H1 (cell line): ENCODE data around the gene DUOX1. TPM values are rescaled to one million over a fixed set of nuclear protein-coding genes. Genes with fewer than 3 reads are reported as not detected.

ENCODE experiments used
- CTCF ChIA-PET: fragments of 300-600 bp; sonication (Branson Sonifier 250); formaldehyde crosslinking; loops from one replicate; lab custom pipeline; 2021; ENCODE audit not compliant: partially characterized antibody; lab: Charles Lee
- POLR2A ChIA-PET: fragments of 300-600 bp; sonication (Branson Sonifier 250); formaldehyde crosslinking; loops from one replicate; lab custom pipeline; 2021; ENCODE audit warnings: inconsistent platforms; ENCODE audit not compliant: partially characterized antibody; lab: Charles Lee
- DNase-seq, 2 experiments: peaks; one replicate each; pipeline versions ENCODE4 v3.0.0 to v3.0.0-alpha.2; 2010 to 2022; ENCODE audit warnings: low spot score in 2 of 2, low read depth in 1 of 2, mixed read lengths in 1 of 2
- FAIRE-seq: peaks from 2 replicates; lab custom pipeline; 2011; peaks lifted over from hg19 to GRCh38; lab: Jason Lieb, UNC
- H2AFZ ChIP-seq: 2 replicates; pipeline ENCODE4 v1.8.1; 2012; ENCODE audit warnings: low read length, inconsistent platforms
- H2AK5ac ChIP-seq: 2 replicates; pipeline ENCODE4 v1.6.1; 2013; ENCODE audit warnings: low read depth, low read length
- H2BK120ac ChIP-seq: replicated peaks from 2 replicates; pipeline ENCODE3; 2013; ENCODE audit warnings: low read depth, low read length, inconsistent platforms
- H2BK12ac ChIP-seq: 2 replicates; pipeline ENCODE4 v1.6.1; 2013; ENCODE audit warnings: low read depth, low read length
- H2BK15ac ChIP-seq: 2 replicates; pipeline ENCODE4 v1.6.1; 2013; ENCODE audit warnings: low read length
- H2BK20ac ChIP-seq: 2 replicates; pipeline ENCODE4 v1.6.1; 2013; ENCODE audit warnings: low read length
- H2BK5ac ChIP-seq: 2 replicates; pipeline ENCODE4 v1.6.1; 2013; ENCODE audit warnings: low read depth, low read length
- H3K14ac ChIP-seq: 2 replicates; pipeline ENCODE4 v1.6.1; 2013; ENCODE audit warnings: inconsistent platforms; ENCODE audit not compliant: insufficient read length
- H3K18ac ChIP-seq: 2 replicates; pipeline ENCODE4 v1.6.1; 2013; ENCODE audit warnings: low read length; ENCODE audit errors: extremely low read depth
- H3K23ac ChIP-seq: 2 replicates; pipeline ENCODE4 v1.6.1; 2013; ENCODE audit warnings: inconsistent platforms; ENCODE audit not compliant: insufficient read length
- H3K23me2 ChIP-seq: 2 replicates; pipeline ENCODE4 v1.6.1; 2013; ENCODE audit warnings: low read depth, low read length
- H3K27ac ChIP-seq: 2 replicates; pipeline ENCODE4 v1.6.1; 2011; ENCODE audit warnings: low read depth, low read length, inconsistent platforms
- H3K27me3 ChIP-seq, 4 experiments: replicated peaks in 1 of 4; 1 replicate in 1 of 4; 2 replicates in 3 of 4; pipeline versions ENCODE4 v1.6.1 to v1.8.1; 2011 to 2013; ENCODE audit warnings: low read length in 3 of 4, mild to moderate bottlenecking in 3 of 4, inconsistent platforms in 2 of 4, mixed read lengths in 2 of 4, moderate library complexity in 1 of 4; ENCODE audit not compliant: control insufficient read depth in 3 of 4, insufficient read depth in 3 of 4; ENCODE audit errors: extremely low read depth in 1 of 4
- H3K36me3 ChIP-seq, 4 experiments: 2 replicates each; pipeline versions ENCODE4 v1.6.1 to v1.8.1; 2011 to 2013; ENCODE audit warnings: mild to moderate bottlenecking in 4 of 4, low read length in 3 of 4, moderate library complexity in 2 of 4, control low read depth in 1 of 4, inconsistent platforms in 1 of 4; ENCODE audit not compliant: insufficient read depth in 4 of 4, control insufficient read depth in 2 of 4
- H3K4ac ChIP-seq: replicated peaks from 2 replicates; pipeline ENCODE3; 2013; ENCODE audit warnings: low read length, low read depth, mixed read lengths, inconsistent platforms; ENCODE audit not compliant: insufficient read length
- H3K4me1 ChIP-seq, 4 experiments: replicated peaks in 1 of 4; 1 replicate in 1 of 4; 2 replicates in 3 of 4; pipeline versions ENCODE4 v1.6.1 to v1.8.1; 2011 to 2013; ENCODE audit warnings: low read length in 3 of 4, inconsistent platforms in 2 of 4, mixed read lengths in 1 of 4; ENCODE audit not compliant: insufficient read depth in 4 of 4, control insufficient read depth in 3 of 4
- H3K4me2 ChIP-seq, 2 experiments: 2 replicates each; pipeline versions ENCODE4 v1.6.1 to v1.8.1; 2011 to 2013; ENCODE audit warnings: low read depth in 2 of 2, low read length in 2 of 2, control low read depth in 1 of 2, inconsistent platforms in 1 of 2, mild to moderate bottlenecking in 1 of 2; ENCODE audit not compliant: insufficient read depth in 1 of 2
- H3K4me3 ChIP-seq, 4 experiments: fragments of 200-600, 300-600 bp in 1 of 4; sonication (generic), shearing (Covaris generic), sonication (Bioruptor Twin) in 1 of 4; 2 replicates each; pipeline versions ENCODE4 v1.5.1 to v1.8.1; 2011 to 2016; ENCODE audit warnings: low read length in 4 of 4, low read depth in 3 of 4, control low read depth in 2 of 4, inconsistent platforms in 2 of 4, mild to moderate bottlenecking in 2 of 4, mixed read lengths in 1 of 4, moderate library complexity in 1 of 4; ENCODE audit not compliant: insufficient read depth in 2 of 4; ENCODE audit errors: extremely low read depth in 1 of 4
- H3K56ac ChIP-seq: replicated peaks from 2 replicates; pipeline ENCODE3; 2013; ENCODE audit warnings: low read depth, mild to moderate bottlenecking, mixed read lengths, low read length, inconsistent platforms; ENCODE audit not compliant: insufficient read length
- H3K79me1 ChIP-seq: 2 replicates; pipeline ENCODE4 v1.6.1; 2013; ENCODE audit warnings: low read depth, low read length, control low read depth
- H3K79me2 ChIP-seq, 2 experiments: 2 replicates each; pipeline versions ENCODE4 v1.6.1 to v1.8.1; 2012 to 2013; ENCODE audit warnings: low read length in 2 of 2, mild to moderate bottlenecking in 2 of 2, inconsistent platforms in 1 of 2; ENCODE audit not compliant: insufficient read depth in 2 of 2, control insufficient read depth in 1 of 2
- H3K9ac ChIP-seq, 4 experiments: replicated peaks in 1 of 4; 1 replicate in 1 of 4; 2 replicates in 3 of 4; pipeline versions ENCODE4 v1.6.1 to v1.8.1; 2011 to 2013; ENCODE audit warnings: low read depth in 3 of 4, low read length in 3 of 4, control low read depth in 2 of 4, mild to moderate bottlenecking in 2 of 4, moderate library complexity in 2 of 4, inconsistent platforms in 1 of 4; ENCODE audit errors: extremely low read depth in 1 of 4
- H3K9me3 ChIP-seq, 2 experiments: 2 replicates each; pipeline versions ENCODE4 v1.6.1 to v1.8.1; 2012 to 2013; ENCODE audit warnings: mild to moderate bottlenecking in 2 of 2, moderate library complexity in 2 of 2, control low read depth in 1 of 2, inconsistent platforms in 1 of 2, low read depth in 1 of 2, low read length in 1 of 2, mixed read lengths in 1 of 2; ENCODE audit not compliant: insufficient read depth in 2 of 2
- H4K20me1 ChIP-seq, 2 experiments: replicated peaks in 1 of 2; 2 replicates each; pipeline versions ENCODE3 to v1.8.1; 2011 to 2013; ENCODE audit warnings: inconsistent platforms in 2 of 2, low read length in 2 of 2, mild to moderate bottlenecking in 1 of 2; ENCODE audit not compliant: insufficient read depth in 2 of 2, control insufficient read depth in 1 of 2
- H4K5ac ChIP-seq: 2 replicates; pipeline ENCODE4 v1.6.1; 2013; ENCODE audit warnings: low read length, low read depth, mixed read lengths, inconsistent platforms; ENCODE audit not compliant: insufficient read length
- H4K8ac ChIP-seq: 2 replicates; pipeline ENCODE4 v1.8.0; 2013; ENCODE audit warnings: mild to moderate bottlenecking, moderate library complexity, low read length, inconsistent platforms; ENCODE audit not compliant: insufficient read depth; ENCODE audit errors: extremely low read depth
- H4K91ac ChIP-seq: replicated peaks from 2 replicates; pipeline ENCODE3; 2013; ENCODE audit warnings: low read length, mixed read lengths, inconsistent platforms; ENCODE audit not compliant: insufficient read length
- PHF8 ChIP-seq: fragments of 200-600 bp; sonication (generic); conservative IDR thresholded peaks from 2 replicates; pipeline ENCODE4 v1.7.1; 2012; ENCODE audit warnings: low read depth, mild to moderate bottlenecking, inconsistent platforms, low read length, moderate library complexity
- POLR2AphosphoS5 ChIP-seq: IDR thresholded peaks from 2 replicates; pipeline ENCODE4 v1.6.1; 2011; ENCODE audit warnings: low read depth, low read length
- SUZ12 ChIP-seq: fragments of 200-600 bp; sonication (generic); IDR thresholded peaks from 2 replicates; pipeline ENCODE4 v1.6.1; 2012; ENCODE audit warnings: mild to moderate bottlenecking, inconsistent platforms, low read length, moderate library complexity, mixed read lengths
- WGBS, 2 experiments: shearing (Covaris generic) in 1 of 2; methylation state at CpG; one replicate each; pipeline versions ENCODE4 v1.1.6 to v1.1.7; 2013 to 2015; ENCODE audit warnings: low lambda C conversion rate in 2 of 2, mixed read lengths in 2 of 2, inconsistent platforms in 1 of 2, low coverage in 1 of 2, missing lambda C conversion rate in 1 of 2; ENCODE audit not compliant: insufficient replicate concordance in 2 of 2, insufficient coverage in 1 of 2, insufficient read length in 1 of 2; ENCODE audit errors: extremely low coverage in 1 of 2, missing lambda C conversion rate in 1 of 2; 5-methylcytosine and 5-hydroxymethylcytosine counted together
- polyA plus RNA-seq, 7 experiments: library from polyadenylated mRNA; depleted of rRNA in 3 of 7; stranded (reverse) in 5 of 7; unstranded in 2 of 7; fragments of >200 nt in 5 of 7; fragments of 200-250 nt in 2 of 7; gene quantifications; 1 replicate in 5 of 7; 2 replicates in 1 of 7; 4 replicates in 1 of 7; pipeline versions ENCODE4 v1.2.1 to v1.2.3, GENCODE V29; 2011 to 2013; ENCODE audit warnings: missing spikeins in 2 of 7, mixed read lengths in 2 of 7
- total RNA-seq: library from RNA; stranded (reverse); fragmentation: NEBNext Ultra II Directional; extraction: Animal tissue kit (Norgen Biotek cat#: 25700); gene quantifications from 2 replicates; pipeline ENCODE4 v1.2.1, GENCODE V29; 2021

Gene DUOX1
- total and polyA plus RNA-seq, 2 of the 8 experiments (the other 6 are each of a cell fraction or from before 2014, with no cell fraction given) = 0.84 to 1.4 TPM

GRCh38 chr15:45146405-45146804 is 16.6 kb downstream of the DUOX1 start:
- H3K79me1 ChIP-seq = no peaks in the 10 kb centered on the region; the same call in 1 of the 2 replicates
- H4K8ac ChIP-seq = no peak overlapping the region
- H3K18ac ChIP-seq = no peak overlapping the region
- DNase-seq (no peak), FAIRE-seq (no peak)
- no peak overlapping the region for H3K4me3 ChIP-seq
- no peaks in the 10 kb centered on the region; a peak in 1 of 7 replicates for H3K4me1 ChIP-seq
- no peak overlapping the region for H2BK12ac ChIP-seq
- H3K36me3 ChIP-seq = no peaks in the 10 kb centered on the region
- H3K79me2 ChIP-seq = no peaks in the 10 kb centered on the region
- no peaks in the 10 kb centered on the region for H3K9me3 ChIP-seq
- no peak overlapping the region for H4K5ac ChIP-seq
- H3K23me2 ChIP-seq = no peaks in the 10 kb centered on the region
- WGBS, 2 experiments = 96% methylated on average over 4 of the region's 4 CpGs; no CpG with 5 or more reads in 1 of the 2 experiments
- no peak overlapping the region for H3K23ac ChIP-seq
- no peak overlapping the region for H3K27ac ChIP-seq
- no peak overlapping the region for H3K14ac ChIP-seq
- no peak overlapping the region for H4K91ac ChIP-seq
- no peak overlapping the region for H2BK20ac ChIP-seq
- no peak overlapping the region for H3K4me2 ChIP-seq
- H2BK15ac ChIP-seq = no peak overlapping the region
- H2AFZ ChIP-seq = no peak overlapping the region
- H2BK5ac ChIP-seq = no peak overlapping the region
- no peak overlapping the region for H3K9ac ChIP-seq
- H3K27me3 ChIP-seq = no peaks in the 10 kb centered on the region; a peak in 1 of 7 replicates
- ChIA-PET POLR2A (interaction anchor here (1.4 kb wide), 1 partner anchor 10 kb away, joined by 4 read pairs; no protein-coding TSS in a partner anchor), CTCF (interaction anchor here (0.8 to 10.1 kb wide), 6 partner anchors 9 to 131 kb away, joined by 3 to 57 read pairs (median 5); no protein-coding TSS in a partner anchor)
- no peak overlapping the region for H2AK5ac ChIP-seq
- no peak for TF ChIP-seq POLR2AphosphoS5
- no peak for TF ChIP-seq SUZ12
- no peak for TF ChIP-seq PHF8
- H2BK120ac ChIP-seq = no peak overlapping the region
- H4K20me1 ChIP-seq = no peaks in the 10 kb centered on the region
- no peak overlapping the region for H3K56ac ChIP-seq
- H3K4ac ChIP-seq = no peak overlapping the region
